HUDEP-2 (cell line): Measurements from ENCODE around the gene HMGN3.

Source experiments
- DNase-seq, 76 experiments: peaks; one replicate each; lab custom pipeline; 2025; ENCODE audit not compliant: unreplicated experiment in 76 of 76; lab: John Stamatoyannopoulos, UW

The HMGN3 gene

GRCh38 chr6:79188107-79188506, 46.4 kb downstream of the HMGN3 start:
- DNase-seq: no peak

DNA sequence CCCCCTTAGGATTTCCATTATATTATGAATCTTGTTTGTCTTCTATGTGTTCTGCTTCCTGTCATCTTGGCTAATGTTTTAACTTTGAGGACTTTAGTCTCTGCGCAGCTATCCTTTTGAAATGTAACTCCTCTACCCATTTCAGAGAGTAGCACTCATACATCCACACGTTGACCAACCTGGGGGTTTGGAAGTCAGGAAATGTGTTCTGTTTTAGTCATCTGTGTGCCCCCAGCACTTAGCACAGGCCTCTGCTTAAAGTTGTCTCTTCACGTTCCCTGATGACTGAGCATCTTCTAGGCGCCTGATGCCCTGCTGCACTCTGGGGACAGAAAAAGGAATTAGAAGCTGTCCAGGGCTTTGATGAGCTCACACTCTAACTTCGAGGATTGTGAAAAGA, 47.9 kb downstream of the HMGN3 start:
- DNase-seq: no peak

GRCh38 chr6:79184641-79185040, 49.8 kb downstream of the HMGN3 start:
- no peak for DNase-seq

DNA sequence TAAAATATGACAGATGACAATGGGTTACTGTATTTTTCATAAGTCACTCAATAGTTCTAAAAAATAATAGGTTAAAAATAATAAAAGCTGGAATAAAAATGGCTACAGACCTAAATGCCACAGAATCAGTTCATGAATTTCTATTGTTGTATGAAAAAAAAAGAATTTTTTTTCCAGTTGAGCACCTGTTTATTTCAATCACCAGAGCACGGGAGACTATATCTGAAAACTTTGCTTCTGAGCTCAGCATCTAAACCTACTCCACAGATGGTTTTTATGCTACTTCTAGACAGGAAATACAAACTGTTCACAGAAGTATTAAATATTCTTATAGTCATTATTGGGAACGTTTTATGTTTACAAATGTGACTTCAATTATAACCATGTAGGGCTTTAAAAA, 50.4 kb downstream of the HMGN3 start:
- DNase-seq: no peak

GRCh38 chr6:79180052-79180451, 54.4 kb downstream of the HMGN3 start:
- no peak for DNase-seq

DNA sequence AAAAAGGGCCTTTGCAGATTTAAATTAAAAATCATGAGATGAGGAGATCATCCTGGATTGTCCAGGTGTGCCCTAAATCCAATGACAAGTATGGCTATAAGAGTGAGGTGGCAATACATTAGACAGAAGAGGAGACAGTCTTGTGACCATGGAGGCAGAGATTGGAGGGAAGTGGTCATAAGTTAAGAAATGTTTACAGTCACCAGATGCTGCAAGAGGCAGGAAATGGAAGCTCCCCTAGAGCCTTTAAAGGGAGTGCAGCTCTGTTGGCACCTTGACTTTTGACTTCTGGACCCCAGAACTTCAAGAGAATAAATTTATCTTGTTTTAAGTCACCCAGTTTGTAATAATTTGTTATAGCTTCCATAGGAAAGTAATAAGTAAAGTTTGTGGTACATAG, 61.1 kb downstream of the HMGN3 start:
- DNase-seq: no peak

- DNase-seq: no peak
These were observed 63.5 kb downstream of the HMGN3 start for GRCh38 chr6:79170959-79171358.

- DNase-seq: no peak
These were observed 64.1 kb downstream of the HMGN3 start for GRCh38 chr6:79170431-79170830.

DNA sequence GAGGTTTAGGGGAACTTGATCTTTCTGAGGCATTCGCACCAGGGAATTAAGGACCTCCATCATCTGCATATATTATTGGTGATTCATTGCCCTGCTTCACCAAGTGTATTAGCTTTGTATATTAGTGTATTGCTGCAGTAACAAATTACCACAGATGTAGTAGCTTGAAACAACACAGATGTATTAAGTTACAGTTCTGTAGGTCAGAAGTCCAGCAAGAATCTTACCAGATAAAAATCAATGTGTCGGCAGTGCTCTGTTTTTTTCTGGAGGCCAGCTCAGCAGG, 65.8 kb downstream of the HMGN3 start:
- DNase-seq: no peak

- no peak for DNase-seq
These were observed 66.4 kb downstream of the HMGN3 start for GRCh38 chr6:79167931-79168694.

DNA sequence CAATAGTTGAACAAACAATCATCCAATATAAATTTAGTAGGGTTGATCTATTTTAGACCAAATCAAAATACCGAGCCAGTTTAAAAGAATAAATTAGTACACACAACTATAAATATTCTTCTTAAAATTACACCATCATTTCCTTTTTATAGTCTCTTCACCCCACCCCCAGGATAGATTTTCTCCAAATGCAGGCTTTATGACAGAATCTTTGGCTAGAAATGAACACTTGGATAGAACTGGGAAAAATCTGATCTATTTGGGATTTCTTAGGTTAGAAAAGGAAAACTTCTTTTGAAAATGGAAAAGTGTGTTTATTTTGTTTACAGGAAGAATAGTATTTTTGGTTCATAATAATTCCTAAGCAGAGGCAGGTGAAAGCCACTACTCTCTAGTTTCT, 74.6 kb downstream of the HMGN3 start:
- DNase-seq: no peak

GRCh38 chr6:79158856-79159516, 75.5 kb downstream of the HMGN3 start:
- DNase-seq: no peak

- DNase-seq: no peak
These were observed 76.4 kb downstream of the HMGN3 start for GRCh38 chr6:79157961-79158644.

DNA sequence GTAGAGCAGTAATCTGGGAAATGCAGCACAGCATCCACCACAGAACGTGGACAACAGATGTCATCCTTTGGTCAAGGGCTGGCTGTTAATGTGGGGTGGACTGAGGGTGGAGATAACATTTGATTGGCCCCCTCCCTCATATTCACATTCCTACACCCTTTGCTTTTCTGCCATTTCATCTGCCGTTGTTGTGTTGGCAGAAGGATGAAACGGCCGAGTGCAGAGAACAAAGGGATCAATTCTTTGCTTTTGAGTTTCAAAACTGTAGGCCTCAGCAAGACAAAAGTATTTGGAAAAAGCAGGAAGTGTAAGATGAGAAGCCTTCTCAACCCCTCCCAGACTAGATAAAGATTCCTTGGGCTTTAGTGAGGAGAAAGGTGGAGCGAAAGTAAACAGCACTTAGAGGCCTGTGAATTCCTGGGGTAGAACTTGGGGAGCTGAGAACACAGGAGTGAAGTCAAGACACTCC, 82.2 kb downstream of the HMGN3 start:
- DNase-seq: no peak
